NCI-H1436 treated with DMSO at 0.1 percent for 48 hours (cell line): ENCODE results near the gene CHI3L2.

ENCODE experiments used
- DNase-seq: peaks from one replicate; lab custom pipeline; 2025; lab: John Stamatoyannopoulos, UW

CHI3L2 gene

GRCh38 chr1:111227434-111227833 lies at the start of gene CHI3L2:
TSS of gene CHI3L2 (plus strand) at chr1:111227713. CDS start at chr1:111227730, 17 bp downstream.
- no peak for DNase-seq

GRCh38 chr1:111179968-111180533 lies 47.5 kb upstream of the CHI3L2 start:
- no peak for DNase-seq

GRCh38 chr1:111182052-111182451 lies 45.5 kb upstream of the CHI3L2 start:
- no peak for DNase-seq

- DNase-seq = no peak
Measured at GRCh38 chr1:111183308-111184069, 44.0 kb upstream of the CHI3L2 start.

- DNase-seq = no peak
Measured at GRCh38 chr1:111184663-111185062, 42.9 kb upstream of the CHI3L2 start.

- DNase-seq = no peak
Measured at GRCh38 chr1:111190931-111191451, 36.5 kb upstream of the CHI3L2 start.

GRCh38 chr1:111191496-111191895 lies 36.0 kb upstream of the CHI3L2 start:
- no peak for DNase-seq

GRCh38 chr1:111192074-111192473 lies 35.4 kb upstream of the CHI3L2 start:
- no peak for DNase-seq

- no peak for DNase-seq
Measured at GRCh38 chr1:111192658-111193519, 34.6 kb upstream of the CHI3L2 start.

GRCh38 chr1:111193712-111194480 lies 33.6 kb upstream of the CHI3L2 start:
- no peak for DNase-seq

GRCh38 chr1:111195002-111195684 lies 32.4 kb upstream of the CHI3L2 start:
- no peak for DNase-seq

GRCh38 chr1:111196213-111196612 lies 31.3 kb upstream of the CHI3L2 start:
- no peak for DNase-seq

- no peak for DNase-seq
Measured at GRCh38 chr1:111197598-111198284, 29.8 kb upstream of the CHI3L2 start.

- DNase-seq = no peak
Measured at GRCh38 chr1:111198836-111199235, 28.7 kb upstream of the CHI3L2 start.

- no peak for DNase-seq
Measured at GRCh38 chr1:111199329-111199728, 28.2 kb upstream of the CHI3L2 start.

- DNase-seq = no peak
Measured at GRCh38 chr1:111199881-111200801, 27.4 kb upstream of the CHI3L2 start, which contains the start of gene DENND2D. TSS of gene DENND2D (minus strand) at chr1:111200646. CDS start at chr1:111200459, 187 bp downstream.

- DNase-seq = no peak
Measured at GRCh38 chr1:111200802-111201161, 26.7 kb upstream of the CHI3L2 start.

- DNase-seq = no peak
Measured at GRCh38 chr1:111201275-111202090, 26.0 kb upstream of the CHI3L2 start.

GRCh38 chr1:111202366-111202706 lies 25.2 kb upstream of the CHI3L2 start:
- DNase-seq = no peak
